ENCODE measurements around the gene GALNT5. TPM values are rescaled to one million over a fixed set of nuclear protein-coding genes. Genes with fewer than 3 reads are reported as not detected.
"Not testable (repeated sequence)": the region's sequence is repeated elsewhere in the genome, so short reads cannot be mapped to it uniquely, and the experiment has no call there.

GALNT5 gene
- total RNA-seq, 1 donor from 2014 or later, result 2.0 TPM

DNA sequence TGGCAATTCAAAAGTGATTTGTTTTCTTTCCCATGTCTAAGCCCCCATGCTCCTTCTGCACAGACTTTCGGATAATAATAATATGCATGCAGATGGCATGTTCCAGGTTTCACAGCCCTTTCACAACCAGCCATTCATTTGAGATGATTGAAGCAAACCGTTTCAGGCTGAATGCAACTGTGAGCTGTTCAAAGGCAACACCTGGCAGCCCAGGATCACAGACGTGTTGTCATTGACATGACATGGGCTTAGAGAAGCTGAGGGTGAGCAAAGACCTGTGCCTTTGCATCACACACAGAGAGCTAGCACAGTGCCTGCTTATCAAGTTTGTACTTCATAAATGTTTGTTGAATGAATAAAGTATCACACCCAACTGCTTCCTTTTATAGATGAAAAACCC, 80.5 kb downstream of the GALNT5 start:
- no peak for DNase-seq (ENCODE audit: low read depth)
- H3K4me3 ChIP-seq (ENCODE audit: low read depth, low read length), result no peak overlapping the region
- TF ChIP-seq, protein P1, sequence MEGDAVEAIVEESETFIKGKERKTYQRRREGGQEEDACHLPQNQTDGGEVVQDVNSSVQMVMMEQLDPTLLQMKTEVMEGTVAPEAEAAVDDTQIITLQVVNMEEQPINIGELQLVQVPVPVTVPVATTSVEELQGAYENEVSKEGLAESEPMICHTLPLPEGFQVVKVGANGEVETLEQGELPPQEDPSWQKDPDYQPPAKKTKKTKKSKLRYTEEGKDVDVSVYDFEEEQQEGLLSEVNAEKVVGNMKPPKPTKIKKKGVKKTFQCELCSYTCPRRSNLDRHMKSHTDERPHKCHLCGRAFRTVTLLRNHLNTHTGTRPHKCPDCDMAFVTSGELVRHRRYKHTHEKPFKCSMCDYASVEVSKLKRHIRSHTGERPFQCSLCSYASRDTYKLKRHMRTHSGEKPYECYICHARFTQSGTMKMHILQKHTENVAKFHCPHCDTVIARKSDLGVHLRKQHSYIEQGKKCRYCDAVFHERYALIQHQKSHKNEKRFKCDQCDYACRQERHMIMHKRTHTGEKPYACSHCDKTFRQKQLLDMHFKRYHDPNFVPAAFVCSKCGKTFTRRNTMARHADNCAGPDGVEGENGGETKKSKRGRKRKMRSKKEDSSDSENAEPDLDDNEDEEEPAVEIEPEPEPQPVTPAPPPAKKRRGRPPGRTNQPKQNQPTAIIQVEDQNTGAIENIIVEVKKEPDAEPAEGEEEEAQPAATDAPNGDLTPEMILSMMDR (conservative IDR thresholded peaks at IDR 0.05; ENCODE audit: low read depth, low read length), result no peak

DNA sequence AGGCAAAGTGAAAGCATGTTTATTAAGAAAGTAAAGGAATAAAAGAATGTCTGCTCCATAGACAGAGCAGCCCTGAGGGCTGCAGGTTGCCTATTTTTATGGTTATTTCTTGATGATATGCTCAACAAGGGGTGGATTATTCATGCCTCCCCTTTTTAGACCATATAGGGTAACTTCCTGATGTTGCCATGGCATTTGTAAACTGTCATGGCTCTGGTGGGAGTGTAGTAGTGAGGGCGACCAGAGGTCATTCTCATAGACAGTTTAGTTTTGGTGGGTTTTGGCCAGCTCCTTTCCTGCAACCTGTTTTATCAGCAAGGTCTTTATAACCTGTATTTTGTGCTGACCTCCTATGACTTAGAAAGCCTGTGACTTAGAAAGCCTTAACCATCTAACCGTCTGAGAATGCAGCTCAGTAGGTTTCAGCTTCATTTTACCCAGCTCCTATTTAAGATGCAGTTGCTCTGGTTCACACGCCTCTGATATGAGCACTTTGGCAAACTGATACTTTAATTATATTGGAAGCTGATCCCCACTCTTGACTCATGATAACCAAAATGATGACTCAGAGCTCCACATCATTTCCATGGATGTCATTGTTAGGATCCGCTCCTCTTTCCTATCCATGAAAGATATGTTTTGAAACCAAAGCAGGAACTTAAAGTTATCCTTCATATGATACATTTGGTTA, 82.6 kb downstream of the GALNT5 start:
- no peak overlapping the region for H3K4me3 ChIP-seq (ENCODE audit: low read depth, low read length)
- TF ChIP-seq, protein P1 (conservative IDR thresholded peaks at IDR 0.05; ENCODE audit: low read depth, low read length), result no peak
- DNase-seq (ENCODE audit: low read depth), result no peak

DNA sequence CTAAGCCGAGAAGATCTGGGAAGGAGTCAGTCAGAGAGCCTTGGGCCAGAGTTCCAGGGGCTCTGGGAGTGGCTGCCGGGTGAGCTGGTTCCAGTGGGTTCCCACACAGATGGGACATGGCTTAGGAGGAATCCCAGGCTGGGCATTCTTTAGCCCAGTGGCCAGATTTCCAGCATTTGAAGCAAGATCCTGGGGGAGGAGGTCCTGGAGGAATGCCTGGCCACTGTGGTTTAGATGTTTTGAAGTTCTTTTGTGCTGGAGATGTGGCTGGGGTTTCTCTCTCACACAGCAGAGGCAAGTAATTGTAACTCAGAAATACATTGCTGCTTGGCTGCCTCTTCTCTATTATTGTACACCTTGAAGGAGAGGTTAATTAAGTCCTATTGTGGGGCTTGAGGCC, 83.9 kb downstream of the GALNT5 start:
- DNase-seq (ENCODE audit: low read depth); H3K4me3 ChIP-seq (ENCODE audit: low read depth, low read length): not testable (repeated sequence)

DNA sequence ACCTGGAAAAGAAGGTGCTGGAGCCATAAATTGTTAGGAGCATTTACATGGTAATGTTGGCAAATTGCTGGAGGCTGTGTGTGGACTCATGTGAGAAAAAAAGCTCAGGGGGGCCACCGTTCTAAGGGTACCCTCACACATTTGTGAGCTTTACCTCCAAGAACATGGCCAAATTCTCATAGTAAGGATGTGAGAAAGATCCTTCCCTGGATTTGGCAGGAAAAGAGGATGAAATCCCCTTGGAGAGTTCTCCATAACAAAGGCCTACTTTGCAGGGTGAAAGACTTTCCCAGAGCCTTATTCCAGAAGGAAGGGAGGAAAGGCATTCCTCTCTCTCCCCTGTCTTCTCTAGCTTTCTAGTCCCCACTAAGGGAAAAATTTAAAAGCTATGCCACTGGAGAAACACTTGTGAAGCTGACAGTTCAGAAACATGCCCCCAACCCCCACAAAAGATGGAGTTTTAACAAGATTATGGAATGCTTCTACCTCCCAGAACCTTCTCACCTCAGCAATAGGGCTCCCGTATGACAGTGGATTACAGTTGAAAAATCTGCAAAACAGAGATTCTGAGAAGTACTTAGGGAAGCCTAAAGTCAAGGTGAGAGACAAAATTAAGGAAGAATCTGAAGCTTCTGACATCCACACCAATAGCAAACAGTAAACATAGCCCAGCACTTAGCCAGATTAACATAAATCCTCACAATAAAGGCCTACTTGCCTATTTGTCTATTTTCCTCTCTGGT, 88.3 kb downstream of the GALNT5 start:
- DNase-seq (ENCODE audit: low read depth), result no peak
- no peak overlapping the region for H3K4me3 ChIP-seq (ENCODE audit: low read depth, low read length)
- TF ChIP-seq, protein P1 (conservative IDR thresholded peaks at IDR 0.05; ENCODE audit: low read depth, low read length), result no peak

DNA sequence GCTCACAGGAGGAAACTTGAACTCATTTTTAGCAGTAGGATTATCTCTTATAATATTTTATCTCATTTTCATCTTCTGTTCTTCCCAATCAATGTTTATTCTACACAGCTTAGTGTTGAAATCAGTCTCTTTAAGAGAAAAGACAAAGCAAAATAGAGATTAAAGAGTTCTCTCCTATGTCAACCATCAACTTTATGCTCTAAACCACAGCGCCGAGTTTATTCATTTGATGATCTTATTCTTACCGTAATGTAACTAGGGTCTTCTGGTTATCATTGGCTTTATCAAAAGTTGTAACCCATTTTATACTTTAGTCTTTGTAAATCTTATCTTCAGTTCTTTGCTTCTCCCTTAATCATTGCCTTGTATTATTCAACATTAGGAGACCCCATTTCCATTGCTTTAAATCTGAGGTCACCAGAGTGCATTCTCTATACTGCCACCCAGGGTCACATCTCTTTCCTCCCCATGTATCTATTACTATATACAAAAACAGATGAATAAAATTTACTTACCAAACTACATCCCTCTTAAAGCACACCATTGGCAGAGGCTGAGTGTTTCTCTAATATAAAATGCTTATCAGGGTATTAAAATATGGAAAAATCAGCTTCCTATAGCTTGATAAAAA, 90.9 kb downstream of the GALNT5 start:
- DNase-seq (ENCODE audit: low read depth), result no peak
- no peak overlapping the region for H3K4me3 ChIP-seq (ENCODE audit: low read depth, low read length)
- TF ChIP-seq, protein P1 (conservative IDR thresholded peaks at IDR 0.05; ENCODE audit: low read depth, low read length), result no peak

DNA sequence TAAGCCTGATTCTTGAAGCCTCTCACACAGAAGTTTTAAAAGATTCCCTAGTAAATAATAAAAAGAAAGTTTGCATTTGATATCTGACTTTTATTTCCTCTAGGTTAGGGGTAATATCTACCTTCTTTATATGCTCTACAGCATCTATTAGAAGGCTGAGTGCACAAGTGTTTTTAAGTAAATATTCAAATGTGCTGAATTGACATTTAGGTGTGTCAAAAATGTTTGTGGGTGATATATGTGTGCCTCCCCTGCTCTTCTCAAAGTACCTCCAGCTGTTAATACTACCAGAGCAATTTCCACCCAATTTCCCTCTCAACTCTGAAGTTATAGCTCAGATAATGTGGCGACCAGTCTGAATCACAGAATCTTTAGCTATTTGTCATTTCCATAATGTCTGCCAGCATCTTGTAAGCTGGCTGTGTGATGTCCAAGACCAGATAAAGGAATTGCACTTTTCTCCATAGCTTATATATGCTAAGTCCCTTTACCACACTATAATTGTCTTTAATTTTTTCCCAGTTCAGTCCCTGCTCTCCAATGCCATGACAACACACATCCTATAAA, 92.5 kb downstream of the GALNT5 start:
- DNase-seq (ENCODE audit: low read depth), result no peak
- no peak overlapping the region for H3K4me3 ChIP-seq (ENCODE audit: low read depth, low read length)

More for the DNA sequence above, 92.5 kb downstream of the GALNT5 start:
- TF ChIP-seq, protein P1 (conservative IDR thresholded peaks at IDR 0.05; ENCODE audit: low read depth, low read length), result no peak

Data from epithelial cell of proximal tubule (primary cell).